Activated naive CD4-positive, alpha-beta T cell treated with anti-CD3 and anti-CD28 coated beads, Interleukin-2, amount 50 U/mL, for 24 hours (primary cell): ENCODE measurements around the gene DOCK4.

Experiments used
- H3K27ac Mint-ChIP-seq: one replicate; pipeline ENCODE4 v1.8.0; 2021; ENCODE audit warnings: mild to moderate bottlenecking, mixed read lengths
- H3K27me3 Mint-ChIP-seq: one replicate; pipeline ENCODE4 v1.8.0; 2021; ENCODE audit warnings: mixed read lengths
- H3K36me3 Mint-ChIP-seq: one replicate; pipeline ENCODE4 v1.8.0; 2021; ENCODE audit warnings: mixed read lengths
- H3K4me1 Mint-ChIP-seq: one replicate; pipeline ENCODE4 v1.8.0; 2021; ENCODE audit warnings: mixed read lengths
- H3K4me3 Mint-ChIP-seq: one replicate; pipeline ENCODE4 v1.8.0; 2021; ENCODE audit warnings: mild to moderate bottlenecking, mixed read lengths
- H3K9me3 Mint-ChIP-seq: one replicate; pipeline ENCODE4 v1.8.0; 2021; ENCODE audit warnings: mixed read lengths

Gene DOCK4

GRCh38 chr7:111758332-111758731, 447.9 kb downstream of the DOCK4 start:
- no peaks in the 10 kb centered on the region for H3K27me3 Mint-ChIP-seq
- H3K9me3 Mint-ChIP-seq = no peaks in the 10 kb centered on the region
- no peaks in the 10 kb centered on the region for H3K36me3 Mint-ChIP-seq
- no peaks in the 10 kb centered on the region for H3K4me1 Mint-ChIP-seq
- H3K27ac Mint-ChIP-seq = no peak overlapping the region
- H3K4me3 Mint-ChIP-seq = no peak overlapping the region

GRCh38 chr7:111756687-111757178, 449.5 kb downstream of the DOCK4 start:
- Mint-ChIP-seq H3K27me3 (peaks cover 2% of the 10 kb centered on the region), H3K27ac (no peak overlapping the region), H3K4me1 (no peaks in the 10 kb centered on the region), H3K9me3 (no peaks in the 10 kb centered on the region), H3K4me3 (no peak overlapping the region), H3K36me3 (no peaks in the 10 kb centered on the region)

GRCh38 chr7:111755383-111755782, 450.8 kb downstream of the DOCK4 start:
- H3K27ac Mint-ChIP-seq = no peak overlapping the region

GRCh38 chr7:111753968-111754367, 452.2 kb downstream of the DOCK4 start:
- no peak overlapping the region for H3K27ac Mint-ChIP-seq
- H3K4me1 Mint-ChIP-seq = no peaks in the 10 kb centered on the region
- H3K9me3 Mint-ChIP-seq = no peaks in the 10 kb centered on the region
- peaks cover 5% of the 10 kb centered on the region for H3K27me3 Mint-ChIP-seq
- H3K36me3 Mint-ChIP-seq = no peaks in the 10 kb centered on the region
- H3K4me3 Mint-ChIP-seq = no peak overlapping the region

More at GRCh38 chr7:111755383-111755782, 450.8 kb downstream of the DOCK4 start:
- Mint-ChIP-seq H3K9me3 (no peaks in the 10 kb centered on the region), H3K4me3 (no peak overlapping the region), H3K27me3 (peaks cover 5% of the 10 kb centered on the region), H3K36me3 (no peaks in the 10 kb centered on the region), H3K4me1 (no peaks in the 10 kb centered on the region)

- H3K27ac Mint-ChIP-seq = no peak overlapping the region
- no peaks in the 10 kb centered on the region for H3K36me3 Mint-ChIP-seq
- no peaks in the 10 kb centered on the region for H3K4me1 Mint-ChIP-seq
- H3K9me3 Mint-ChIP-seq = no peaks in the 10 kb centered on the region
- no peak overlapping the region for H3K4me3 Mint-ChIP-seq
- peaks cover 5% of the 10 kb centered on the region for H3K27me3 Mint-ChIP-seq
These were observed 454.1 kb downstream of the DOCK4 start for GRCh38 chr7:111752022-111752582.

GRCh38 chr7:111750878-111751277, 455.3 kb downstream of the DOCK4 start:
- Mint-ChIP-seq H3K27me3 (peaks cover 5% of the 10 kb centered on the region), H3K9me3 (no peaks in the 10 kb centered on the region), H3K4me3 (no peak overlapping the region), H3K4me1 (no peaks in the 10 kb centered on the region), H3K27ac (no peak overlapping the region), H3K36me3 (no peaks in the 10 kb centered on the region)

- Mint-ChIP-seq H3K27me3 (peaks cover 5% of the 10 kb centered on the region), H3K4me3 (no peak overlapping the region), H3K27ac (no peak overlapping the region), H3K9me3 (no peaks in the 10 kb centered on the region), H3K4me1 (no peaks in the 10 kb centered on the region), H3K36me3 (no peaks in the 10 kb centered on the region)
These were observed 456.0 kb downstream of the DOCK4 start for GRCh38 chr7:111750228-111750627.

- no peaks in the 10 kb centered on the region for H3K36me3 Mint-ChIP-seq
- H3K9me3 Mint-ChIP-seq = no peaks in the 10 kb centered on the region
- H3K27ac Mint-ChIP-seq = no peak overlapping the region
- peaks cover 5% of the 10 kb centered on the region for H3K27me3 Mint-ChIP-seq
- no peak overlapping the region for H3K4me3 Mint-ChIP-seq
- no peaks in the 10 kb centered on the region for H3K4me1 Mint-ChIP-seq
These were observed 456.6 kb downstream of the DOCK4 start for GRCh38 chr7:111749625-111750024.

GRCh38 chr7:111747718-111748117, 458.5 kb downstream of the DOCK4 start:
- Mint-ChIP-seq H3K9me3 (no peaks in the 10 kb centered on the region), H3K4me3 (no peak overlapping the region), H3K4me1 (no peaks in the 10 kb centered on the region), H3K27ac (no peak overlapping the region), H3K36me3 (no peaks in the 10 kb centered on the region), H3K27me3 (peaks cover 5% of the 10 kb centered on the region)

GRCh38 chr7:111746950-111747349, 459.2 kb downstream of the DOCK4 start:
- Mint-ChIP-seq H3K4me1 (no peaks in the 10 kb centered on the region), H3K4me3 (no peak overlapping the region), H3K36me3 (no peaks in the 10 kb centered on the region), H3K27ac (no peak overlapping the region), H3K9me3 (no peaks in the 10 kb centered on the region), H3K27me3 (peaks cover 4% of the 10 kb centered on the region)

GRCh38 chr7:111744501-111745155, 461.6 kb downstream of the DOCK4 start:
- no peak overlapping the region for H3K4me3 Mint-ChIP-seq
- peaks cover 1% of the 10 kb centered on the region for H3K27me3 Mint-ChIP-seq
- H3K4me1 Mint-ChIP-seq = no peaks in the 10 kb centered on the region
- no peaks in the 10 kb centered on the region for H3K36me3 Mint-ChIP-seq
- no peak overlapping the region for H3K27ac Mint-ChIP-seq
- no peaks in the 10 kb centered on the region for H3K9me3 Mint-ChIP-seq

- Mint-ChIP-seq H3K36me3 (no peaks in the 10 kb centered on the region), H3K27me3 (peaks cover 1% of the 10 kb centered on the region), H3K4me3 (no peak overlapping the region), H3K27ac (no peak overlapping the region), H3K9me3 (no peaks in the 10 kb centered on the region), H3K4me1 (no peaks in the 10 kb centered on the region)
These were observed 462.9 kb downstream of the DOCK4 start for GRCh38 chr7:111743244-111743847.

GRCh38 chr7:111741811-111742240, 464.4 kb downstream of the DOCK4 start:
- Mint-ChIP-seq H3K27ac (no peak overlapping the region), H3K27me3 (peaks cover 1% of the 10 kb centered on the region), H3K9me3 (no peaks in the 10 kb centered on the region), H3K4me3 (no peak overlapping the region), H3K4me1 (no peaks in the 10 kb centered on the region), H3K36me3 (no peaks in the 10 kb centered on the region)

GRCh38 chr7:111740942-111741341, 465.3 kb downstream of the DOCK4 start:
- H3K36me3 Mint-ChIP-seq = no peaks in the 10 kb centered on the region
- peaks cover 1% of the 10 kb centered on the region for H3K27me3 Mint-ChIP-seq
- H3K9me3 Mint-ChIP-seq = no peaks in the 10 kb centered on the region
- H3K27ac Mint-ChIP-seq = no peak overlapping the region
- no peaks in the 10 kb centered on the region for H3K4me1 Mint-ChIP-seq
- H3K4me3 Mint-ChIP-seq = no peak overlapping the region

GRCh38 chr7:111736552-111736874, 469.7 kb downstream of the DOCK4 start:
- Mint-ChIP-seq H3K36me3 (no peaks in the 10 kb centered on the region), H3K27ac (no peak overlapping the region), H3K9me3 (no peaks in the 10 kb centered on the region), H3K4me3 (no peak overlapping the region), H3K4me1 (no peaks in the 10 kb centered on the region), H3K27me3 (peaks cover 4% of the 10 kb centered on the region)
